Measurements from ENCODE around the gene HOOK1. TPM values are rescaled to one million over a fixed set of nuclear protein-coding genes. Genes with fewer than 3 reads are reported as not detected.
"Not testable (repeated sequence)": the region's sequence is repeated elsewhere in the genome, so short reads cannot be mapped to it uniquely, and the experiment has no call there.

HOOK1 gene
- total RNA-seq, 2 experiments from 2014 or later = not detected

- H3K27ac ChIP-seq (ENCODE audit: low read depth, low read length, poor library complexity, severe bottlenecking) = no peak overlapping the region
- H3K4me3 ChIP-seq (ENCODE audit: low read depth, low read length, poor library complexity, severe bottlenecking) = no peak overlapping the region
- BruUV-seq (replicated peaks) = no TSS peak
- ChIA-PET POLR2A (no interaction called here), CTCF (ENCODE audit: unreplicated experiment) (no interaction called here)
- no peaks in the 10 kb centered on the region for H3K4me1 ChIP-seq (ENCODE audit: insufficient read depth, low read length, poor library complexity, severe bottlenecking)
- TF ChIP-seq EZH2phosphoT487 (IDR thresholded peaks at IDR 0.05; ENCODE audit: borderline replicate concordance, low read depth, low read length) = no peak
- TF ChIP-seq, protein P1, sequence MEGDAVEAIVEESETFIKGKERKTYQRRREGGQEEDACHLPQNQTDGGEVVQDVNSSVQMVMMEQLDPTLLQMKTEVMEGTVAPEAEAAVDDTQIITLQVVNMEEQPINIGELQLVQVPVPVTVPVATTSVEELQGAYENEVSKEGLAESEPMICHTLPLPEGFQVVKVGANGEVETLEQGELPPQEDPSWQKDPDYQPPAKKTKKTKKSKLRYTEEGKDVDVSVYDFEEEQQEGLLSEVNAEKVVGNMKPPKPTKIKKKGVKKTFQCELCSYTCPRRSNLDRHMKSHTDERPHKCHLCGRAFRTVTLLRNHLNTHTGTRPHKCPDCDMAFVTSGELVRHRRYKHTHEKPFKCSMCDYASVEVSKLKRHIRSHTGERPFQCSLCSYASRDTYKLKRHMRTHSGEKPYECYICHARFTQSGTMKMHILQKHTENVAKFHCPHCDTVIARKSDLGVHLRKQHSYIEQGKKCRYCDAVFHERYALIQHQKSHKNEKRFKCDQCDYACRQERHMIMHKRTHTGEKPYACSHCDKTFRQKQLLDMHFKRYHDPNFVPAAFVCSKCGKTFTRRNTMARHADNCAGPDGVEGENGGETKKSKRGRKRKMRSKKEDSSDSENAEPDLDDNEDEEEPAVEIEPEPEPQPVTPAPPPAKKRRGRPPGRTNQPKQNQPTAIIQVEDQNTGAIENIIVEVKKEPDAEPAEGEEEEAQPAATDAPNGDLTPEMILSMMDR (conservative IDR thresholded peaks at IDR 0.05; ENCODE audit: low read length) = no peak
- H3K36me3 ChIP-seq (ENCODE audit: insufficient read depth, low read length) = no peaks in the 10 kb centered on the region
- H4K20me1 ChIP-seq (ENCODE audit: insufficient read depth, low read length) = no peaks in the 10 kb centered on the region
- no peaks in the 10 kb centered on the region for H3K9me3 ChIP-seq (ENCODE audit: low read length)
- no peaks in the 10 kb centered on the region for H3K9me2 ChIP-seq (ENCODE audit: insufficient read depth, low read length)
- intact Hi-C loops (cut with micrococcal nuclease; ENCODE audit: unreplicated experiment) = no loop called here
- no peak for DNase-seq (ENCODE audit: low spot score)
- H2AFZ ChIP-seq (ENCODE audit: low read length) = no peak overlapping the region
- H3K4me2 ChIP-seq (ENCODE audit: low read length) = no peak overlapping the region
- no peaks in the 10 kb centered on the region for H3K79me2 ChIP-seq (ENCODE audit: insufficient read depth, low read depth, low read length)
These were observed 105.0 kb downstream of the HOOK1 start for GRCh38 chr1:59919746-59920145.

DNA sequence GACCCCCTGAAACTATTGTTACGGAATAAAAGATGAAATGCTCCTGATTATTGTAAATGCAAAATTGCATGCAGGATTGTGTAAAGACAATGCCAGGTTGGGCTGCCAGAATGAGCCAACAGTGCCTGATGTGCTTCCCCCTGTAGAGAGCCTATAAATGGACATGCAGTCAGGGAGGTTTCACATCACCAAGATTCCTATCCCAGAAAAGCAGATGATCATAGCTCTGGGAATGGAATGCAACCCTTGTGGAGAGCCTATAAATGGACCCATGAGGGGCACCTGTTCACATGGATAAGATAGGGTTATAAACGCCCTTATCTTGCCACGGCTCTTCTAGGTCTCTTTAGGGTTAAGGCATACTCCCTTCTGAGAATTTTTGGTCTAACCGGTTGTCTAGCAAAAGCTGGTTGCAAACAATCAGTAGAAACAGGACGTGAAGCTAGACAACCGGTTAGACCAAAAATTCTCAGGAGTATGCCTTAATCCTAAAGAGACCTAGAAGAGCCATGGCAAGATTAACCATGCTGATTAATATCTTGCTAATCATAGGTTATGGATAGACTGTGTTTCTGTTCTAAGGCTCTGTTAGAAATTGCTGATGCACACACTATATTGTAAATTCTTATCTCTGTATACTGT is 106.6 kb downstream of the HOOK1 start:
- H3K79me2 ChIP-seq (ENCODE audit: insufficient read depth, low read depth, low read length); H2AFZ ChIP-seq (ENCODE audit: low read length); H3K27ac ChIP-seq (ENCODE audit: low read depth, low read length, poor library complexity, severe bottlenecking); BruUV-seq (replicated peaks); POLR2A ChIA-PET; CTCF ChIA-PET (ENCODE audit: unreplicated experiment); H3K9me3 ChIP-seq (ENCODE audit: low read length); H3K4me2 ChIP-seq (ENCODE audit: low read length); H3K36me3 ChIP-seq (ENCODE audit: insufficient read depth, low read length); H3K4me1 ChIP-seq (ENCODE audit: insufficient read depth, low read length, poor library complexity, severe bottlenecking); DNase-seq (ENCODE audit: low spot score); H3K4me3 ChIP-seq (ENCODE audit: low read depth, low read length, poor library complexity, severe bottlenecking); H3K9me2 ChIP-seq (ENCODE audit: insufficient read depth, low read length); H4K20me1 ChIP-seq (ENCODE audit: insufficient read depth, low read length); intact Hi-C loops (cut with micrococcal nuclease; ENCODE audit: unreplicated experiment): not testable (repeated sequence)

DNA sequence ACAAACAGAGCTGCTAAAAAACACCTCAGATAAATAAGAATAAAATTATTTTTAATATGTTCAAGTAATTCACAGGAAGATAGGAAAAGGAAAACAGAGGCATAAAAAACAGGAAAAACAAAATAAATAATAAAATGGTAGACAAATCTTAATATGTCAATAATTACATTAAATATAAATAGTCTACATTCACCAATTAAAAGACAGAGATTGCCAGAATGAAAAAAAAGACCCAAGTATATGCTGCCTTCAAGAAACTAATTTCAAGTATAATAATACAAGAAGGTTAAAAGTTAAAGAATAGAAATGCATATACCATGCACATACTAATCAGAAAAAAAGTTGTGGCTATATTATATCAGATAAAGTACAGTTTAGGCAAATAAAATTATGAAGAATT is 109.9 kb downstream of the HOOK1 start:
- Histone ChIP-seq H2AFZ (ENCODE audit: low read length) (no peak overlapping the region), H3K79me2 (ENCODE audit: insufficient read depth, low read depth, low read length) (no peaks in the 10 kb centered on the region), H4K20me1 (ENCODE audit: insufficient read depth, low read length) (no peaks in the 10 kb centered on the region), H3K36me3 (ENCODE audit: insufficient read depth, low read length) (no peaks in the 10 kb centered on the region), H3K4me3 (ENCODE audit: low read depth, low read length, poor library complexity, severe bottlenecking) (no peak overlapping the region), H3K4me2 (ENCODE audit: low read length) (no peak overlapping the region), H3K9me3 (ENCODE audit: low read length) (no peaks in the 10 kb centered on the region), H3K4me1 (ENCODE audit: insufficient read depth, low read length, poor library complexity, severe bottlenecking) (no peaks in the 10 kb centered on the region), H3K9me2 (ENCODE audit: insufficient read depth, low read length) (no peaks in the 10 kb centered on the region), H3K27ac (ENCODE audit: low read depth, low read length, poor library complexity, severe bottlenecking) (no peak overlapping the region)
- CTCF ChIA-PET (ENCODE audit: unreplicated experiment) = no interaction called here
- no TSS peak for BruUV-seq (replicated peaks)
- no peak for TF ChIP-seq EZH2phosphoT487 (IDR thresholded peaks at IDR 0.05; ENCODE audit: borderline replicate concordance, low read depth, low read length)
- TF ChIP-seq, protein P1 (conservative IDR thresholded peaks at IDR 0.05; ENCODE audit: low read length) = no peak
- DNase-seq (ENCODE audit: low spot score) = no peak
- intact Hi-C loops (cut with micrococcal nuclease; ENCODE audit: unreplicated experiment) = no loop called here
- POLR2A ChIA-PET = no interaction called here

Other genes starting within 250 kb of the HOOK1 start
- not detected in 2 replicates for gene CYP2J2, start 111.8 kb downstream of the HOOK1 start, total RNA-seq (2014; rRNA removed; shearing (Covaris generic))
- gene CYP2J2, start 111.8 kb downstream of the HOOK1 start, total RNA-seq (2022) = not detected in 2 replicates

Measured in OCI-LY7 (cell line).